Ectodermal cell (in vitro differentiated cells): ENCODE results near the gene CHST11.
"Not testable (repeated sequence)": the region's sequence is repeated elsewhere in the genome, so short reads cannot be mapped to it uniquely, and the experiment has no call there.

Experiments used
- H3K27ac ChIP-seq: 2 replicates; pipeline ENCODE4 v1.7.0; 2013; ENCODE audit warnings: mild to moderate bottlenecking, low read depth, low read length; ENCODE audit not compliant: insufficient read depth, poor library complexity, severe bottlenecking
- H3K27me3 ChIP-seq: 2 replicates; pipeline ENCODE4 v1.7.0; 2013; ENCODE audit warnings: mild to moderate bottlenecking, low read length; ENCODE audit not compliant: insufficient read depth, control insufficient read depth, poor library complexity, severe bottlenecking
- H3K36me3 ChIP-seq: one replicate; pipeline ENCODE4 v1.7.0; 2013; ENCODE audit warnings: low read length; ENCODE audit not compliant: control insufficient read depth, insufficient read depth
- H3K4me1 ChIP-seq: one replicate; pipeline ENCODE4 v1.7.0; 2013; ENCODE audit warnings: low read length; ENCODE audit not compliant: control insufficient read depth, insufficient read depth
- H3K4me3 ChIP-seq: 2 replicates; pipeline ENCODE4 v1.7.0; 2013; ENCODE audit warnings: low read depth, low read length, control low read depth; ENCODE audit not compliant: insufficient read depth
- H3K9me3 ChIP-seq: 2 replicates; pipeline ENCODE4 v1.7.0; 2013; ENCODE audit warnings: mild to moderate bottlenecking, low read length, moderate library complexity; ENCODE audit not compliant: control insufficient read depth
- WGBS, 2 experiments: methylation state at CpG; one replicate each; pipeline ENCODE4 v1.1.7; 2013; ENCODE audit warnings: missing lambda C conversion rate in 2 of 2; 5-methylcytosine and 5-hydroxymethylcytosine counted together

Gene CHST11

GRCh38 chr12:104609445-104609844, 152.7 kb downstream of the CHST11 start:
- Histone ChIP-seq H3K36me3 (no peaks in the 10 kb centered on the region), H3K27me3 (no peaks in the 10 kb centered on the region), H3K4me1 (no peaks in the 10 kb centered on the region), H3K27ac (no peak overlapping the region), H3K4me3 (no peak overlapping the region), H3K9me3 (no peaks in the 10 kb centered on the region)

GRCh38 chr12:104610513-104611235, 153.9 kb downstream of the CHST11 start:
- Histone ChIP-seq H3K36me3 (no peaks in the 10 kb centered on the region), H3K27me3 (no peaks in the 10 kb centered on the region), H3K9me3 (no peaks in the 10 kb centered on the region), H3K4me1 (no peaks in the 10 kb centered on the region), H3K4me3 (no peak overlapping the region), H3K27ac (no peak overlapping the region)
- 88 to 95% methylated on average over 5 to 6 of the region's 6 CpGs for WGBS, 2 experiments

- Histone ChIP-seq H3K4me3 (no peak overlapping the region), H3K36me3 (no peaks in the 10 kb centered on the region), H3K27ac (no peak overlapping the region), H3K9me3 (no peaks in the 10 kb centered on the region), H3K4me1 (no peaks in the 10 kb centered on the region), H3K27me3 (no peaks in the 10 kb centered on the region)
- WGBS, 2 experiments: 95 to 96% methylated on average over 12 of the region's 12 CpGs
Observed at GRCh38 chr12:104611671-104612070, 154.9 kb downstream of the CHST11 start.

GRCh38 chr12:104613372-104613771, 156.6 kb downstream of the CHST11 start:
- not testable (repeated sequence) for H3K4me1 ChIP-seq, H3K9me3 ChIP-seq, H3K27me3 ChIP-seq, H3K27ac ChIP-seq, H3K4me3 ChIP-seq, H3K36me3 ChIP-seq
- WGBS, 2 experiments: 98 to 100% methylated on average over 3 of the region's 3 CpGs

DNA sequence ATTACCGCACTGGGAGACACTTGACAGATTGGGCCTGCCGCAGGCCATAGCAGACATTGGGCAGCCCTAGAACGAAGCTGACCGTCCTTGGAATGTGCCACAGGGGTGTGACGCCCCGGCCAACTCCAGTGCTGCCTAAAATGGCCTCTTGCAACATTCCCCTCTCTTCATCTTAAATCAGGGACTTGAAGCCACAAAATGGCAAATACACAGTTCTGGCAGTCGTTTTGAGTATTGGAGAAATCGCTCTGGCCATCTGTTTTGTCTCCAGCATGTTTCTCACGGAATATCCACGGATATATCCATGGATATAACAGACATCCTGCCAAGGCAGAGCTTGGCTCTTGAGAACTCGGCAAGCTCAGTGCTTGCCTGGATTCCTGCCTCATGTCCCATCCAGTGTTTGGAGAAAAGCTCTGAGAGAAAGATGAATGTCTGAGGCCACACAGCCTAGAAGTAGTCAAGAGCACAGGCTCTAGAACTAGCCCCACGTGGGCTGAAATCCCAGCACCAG, 158.4 kb downstream of the CHST11 start:
- H3K27me3 ChIP-seq: no peaks in the 10 kb centered on the region
- H3K9me3 ChIP-seq: no peaks in the 10 kb centered on the region
- H3K4me1 ChIP-seq: no peaks in the 10 kb centered on the region
- H3K27ac ChIP-seq: no peak overlapping the region
- WGBS, 2 experiments: 85 to 86% methylated on average over 12 of the region's 12 CpGs
- H3K36me3 ChIP-seq: no peaks in the 10 kb centered on the region
- H3K4me3 ChIP-seq: no peak overlapping the region

DNA sequence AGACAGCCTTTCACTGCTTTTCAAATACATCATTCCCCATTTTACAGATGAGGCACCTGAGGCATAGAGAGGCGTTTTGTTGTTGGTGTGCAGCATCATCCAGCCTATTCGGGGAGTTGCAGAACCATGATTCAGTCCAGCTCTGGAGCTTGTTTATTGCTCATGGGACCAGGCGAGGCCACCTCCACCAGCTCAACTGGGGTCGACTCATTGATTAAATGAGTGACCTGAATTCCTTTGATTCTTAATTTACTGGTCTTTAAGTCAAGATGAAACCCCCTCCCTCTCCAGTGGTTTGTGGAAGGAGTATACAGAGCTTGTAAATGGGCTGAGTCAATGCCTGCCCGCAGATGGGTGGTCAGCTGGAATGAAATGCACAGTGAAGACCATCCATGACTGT, 161.9 kb downstream of the CHST11 start:
- no peaks in the 10 kb centered on the region for H3K27me3 ChIP-seq
- 81 to 86% methylated on average over 5 of the region's 5 CpGs for WGBS, 2 experiments
- H3K4me3 ChIP-seq: no peak overlapping the region
- H3K27ac ChIP-seq: no peak overlapping the region
- H3K4me1 ChIP-seq: peaks cover 1% of the 10 kb centered on the region
- H3K36me3 ChIP-seq: no peaks in the 10 kb centered on the region
- H3K9me3 ChIP-seq: no peaks in the 10 kb centered on the region

GRCh38 chr12:104619305-104619704, 162.6 kb downstream of the CHST11 start:
- Histone ChIP-seq H3K27me3 (no peaks in the 10 kb centered on the region), H3K4me3 (no peak overlapping the region), H3K27ac (no peak overlapping the region), H3K36me3 (no peaks in the 10 kb centered on the region), H3K4me1 (peaks cover 7% of the 10 kb centered on the region), H3K9me3 (no peaks in the 10 kb centered on the region)
- 85 to 87% methylated on average over 7 of the region's 7 CpGs for WGBS, 2 experiments

DNA sequence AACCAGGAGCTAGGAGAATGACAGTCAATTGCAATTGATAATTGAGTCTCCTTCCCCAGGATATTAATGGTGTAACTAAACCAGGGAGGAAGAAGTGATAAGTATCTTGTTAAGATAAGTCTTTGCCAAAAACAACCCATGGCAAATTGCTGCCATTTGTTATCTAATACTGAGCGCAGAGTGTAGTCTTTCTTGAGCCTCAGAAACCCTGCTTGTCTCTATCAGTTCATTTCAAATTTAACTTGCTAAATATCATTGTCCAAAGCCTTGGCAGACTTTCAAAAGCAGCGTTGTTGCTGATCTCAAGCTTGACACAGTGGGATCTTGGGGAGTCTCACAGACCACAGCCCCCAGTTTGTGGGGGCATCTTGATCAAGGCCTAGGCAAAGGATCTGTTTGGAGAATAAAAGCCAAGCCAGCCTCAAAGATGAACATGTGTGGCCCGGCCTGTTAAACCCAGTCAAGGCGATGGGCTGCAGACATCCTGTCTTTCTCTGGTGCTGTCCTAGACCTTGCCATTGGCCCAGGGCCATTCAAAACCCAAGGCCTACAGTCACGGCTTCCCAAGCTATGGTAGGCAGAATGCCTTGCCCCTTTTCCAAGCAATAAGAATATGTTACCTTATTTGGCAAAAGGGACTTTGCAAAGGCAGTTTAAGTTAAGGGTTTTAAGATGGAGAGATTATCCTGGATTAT, 164.2 kb downstream of the CHST11 start:
- no peaks in the 10 kb centered on the region for H3K36me3 ChIP-seq
- peaks cover 9% of the 10 kb centered on the region for H3K4me1 ChIP-seq
- no peaks in the 10 kb centered on the region for H3K27me3 ChIP-seq
- no peaks in the 10 kb centered on the region for H3K9me3 ChIP-seq
- WGBS, 2 experiments: 93 to 94% methylated on average over 5 of the region's 5 CpGs
- H3K27ac ChIP-seq: no peak overlapping the region
- no peak overlapping the region for H3K4me3 ChIP-seq

DNA sequence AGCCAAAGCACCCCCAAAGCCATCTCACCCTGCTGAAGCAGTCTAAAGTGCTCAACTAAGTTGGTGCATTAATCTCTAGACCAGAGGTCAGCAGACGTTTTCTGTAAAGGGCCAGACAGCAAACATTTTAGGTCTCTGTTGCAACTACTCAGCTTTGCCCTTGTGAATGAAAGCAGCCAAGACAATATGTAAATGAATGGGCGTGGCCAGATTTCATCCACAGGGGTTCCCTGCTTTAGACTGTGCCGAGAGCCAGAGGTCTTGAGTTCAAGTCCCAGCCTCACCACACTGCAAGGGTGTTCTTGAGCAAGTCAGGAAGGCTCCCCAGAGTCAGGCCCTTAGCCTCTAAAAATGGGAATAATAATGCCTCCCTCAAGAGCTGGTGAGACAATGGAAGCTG, 166.2 kb downstream of the CHST11 start:
- 46 to 49% methylated on average over 3 of the region's 3 CpGs for WGBS, 2 experiments
- H3K36me3 ChIP-seq: no peaks in the 10 kb centered on the region
- peaks cover 9% of the 10 kb centered on the region for H3K4me1 ChIP-seq
- no peaks in the 10 kb centered on the region for H3K27me3 ChIP-seq
- no peak overlapping the region for H3K27ac ChIP-seq
- no peak overlapping the region for H3K4me3 ChIP-seq
- H3K9me3 ChIP-seq: no peaks in the 10 kb centered on the region

GRCh38 chr12:104623883-104624282, 167.1 kb downstream of the CHST11 start:
- 72 to 73% methylated on average over 7 of the region's 7 CpGs for WGBS, 2 experiments
- H3K36me3 ChIP-seq: no peaks in the 10 kb centered on the region
- H3K27ac ChIP-seq: no peak overlapping the region
- no peaks in the 10 kb centered on the region for H3K27me3 ChIP-seq
- H3K4me1 ChIP-seq: peaks cover 9% of the 10 kb centered on the region
- no peak overlapping the region for H3K4me3 ChIP-seq
- H3K9me3 ChIP-seq: no peaks in the 10 kb centered on the region
